AML-193 (cell line): ENCODE results near the gene NOM1.

Source experiments
- DNase-seq, 2 experiments: peaks; one replicate each; lab custom pipeline; 2025; lab: John Stamatoyannopoulos, UW

Gene NOM1

GRCh38 chr7:156984174-156984891 lies 34.8 kb downstream of the NOM1 start:
- no peak for DNase-seq

GRCh38 chr7:156985101-156985992 lies 35.8 kb downstream of the NOM1 start:
- no peak for DNase-seq

GRCh38 chr7:156986378-156986777 lies 36.9 kb downstream of the NOM1 start:
- DNase-seq, result no peak

- DNase-seq, result no peak
These were observed 39.1 kb downstream of the NOM1 start for GRCh38 chr7:156988343-156989185.

GRCh38 chr7:156989766-156990535 lies 40.4 kb downstream of the NOM1 start:
- no peak for DNase-seq

- DNase-seq, result no peak
These were observed 43.8 kb downstream of the NOM1 start for GRCh38 chr7:156993021-156993924.

GRCh38 chr7:156993925-156994235 lies 44.4 kb downstream of the NOM1 start:
- no peak for DNase-seq

GRCh38 chr7:156994417-156994816 lies 44.9 kb downstream of the NOM1 start:
- DNase-seq, result no peak

GRCh38 chr7:156998988-156999957 lies 49.8 kb downstream of the NOM1 start:
- no peak for DNase-seq

- no peak for DNase-seq
These were observed 50.6 kb downstream of the NOM1 start for GRCh38 chr7:156999958-157000726.

- no peak for DNase-seq
These were observed 51.5 kb downstream of the NOM1 start for GRCh38 chr7:157000741-157001653.

GRCh38 chr7:157001920-157002818 lies 52.7 kb downstream of the NOM1 start:
- DNase-seq, result no peak

GRCh38 chr7:157002819-157003421 lies 53.4 kb downstream of the NOM1 start:
- no peak for DNase-seq

GRCh38 chr7:157003445-157003755 lies 53.9 kb downstream of the NOM1 start:
- no peak for DNase-seq

- no peak for DNase-seq
These were observed 54.4 kb downstream of the NOM1 start for GRCh38 chr7:157003756-157004520.
